Activated CD4-positive, alpha-beta T cell treated with anti-CD3 and anti-CD28 coated beads, Interleukin-2, amount 50 U/mL, for 1 hour (primary cell): ENCODE data around the gene NPIPA3.
"Not testable (repeated sequence)": the region's sequence is repeated elsewhere in the genome, so short reads cannot be mapped to it uniquely, and the experiment has no call there.

Experiments
- DNase-seq: peaks from one replicate; pipeline ENCODE4 v3.0.0-alpha.2; 2020

Gene NPIPA3

DNA sequence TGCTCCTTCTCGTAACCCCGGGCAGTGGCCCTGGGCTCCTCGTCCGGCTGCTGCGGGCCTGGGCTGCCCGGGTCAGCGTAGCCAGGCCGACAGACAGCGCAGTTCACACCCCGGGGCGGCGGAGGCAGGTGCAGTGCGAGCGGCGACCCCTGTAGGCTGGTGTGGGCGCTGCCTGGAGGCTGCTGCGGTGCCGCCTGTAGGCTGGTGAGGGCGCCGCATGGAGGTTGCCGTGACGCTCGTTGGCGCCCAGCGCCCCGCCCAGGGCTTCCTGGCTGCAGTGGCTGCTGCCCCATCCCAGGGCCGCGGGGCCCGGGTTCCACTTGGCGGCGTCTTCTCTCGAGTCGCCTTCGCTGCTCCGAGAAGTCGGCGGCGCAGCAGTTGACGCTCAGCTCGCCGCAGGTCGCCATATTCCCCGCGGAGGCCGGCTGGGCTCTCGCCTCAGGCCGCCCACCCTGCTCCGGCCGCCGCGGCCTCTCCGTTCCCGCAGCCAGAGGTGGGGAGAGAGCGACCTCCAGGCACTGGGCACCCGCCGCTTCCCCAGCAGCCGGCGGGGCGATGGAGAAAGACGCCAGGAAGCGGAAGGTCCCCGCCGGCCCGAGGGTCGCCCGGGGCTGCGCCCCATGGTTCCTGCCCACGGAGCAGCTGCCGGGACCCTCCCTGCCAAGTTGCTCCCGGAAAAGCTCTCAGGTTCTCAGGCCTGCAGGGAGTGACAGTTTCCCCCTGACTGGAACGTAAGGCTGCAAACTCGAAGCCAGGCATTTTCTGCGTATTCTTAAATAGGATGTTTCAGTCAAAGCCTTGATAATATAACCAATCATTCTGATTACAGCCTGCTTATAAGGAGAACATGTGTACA is 39.3 kb downstream of the NPIPA3 start, which contains the start of gene NPIPA2:
Gene NPIPA2 (plus strand): TSS at position 261 of the 856 bp plus-strand sequence. CDS start 5,533 bp downstream, outside the sequence.
- DNase-seq = not testable (repeated sequence)

DNA sequence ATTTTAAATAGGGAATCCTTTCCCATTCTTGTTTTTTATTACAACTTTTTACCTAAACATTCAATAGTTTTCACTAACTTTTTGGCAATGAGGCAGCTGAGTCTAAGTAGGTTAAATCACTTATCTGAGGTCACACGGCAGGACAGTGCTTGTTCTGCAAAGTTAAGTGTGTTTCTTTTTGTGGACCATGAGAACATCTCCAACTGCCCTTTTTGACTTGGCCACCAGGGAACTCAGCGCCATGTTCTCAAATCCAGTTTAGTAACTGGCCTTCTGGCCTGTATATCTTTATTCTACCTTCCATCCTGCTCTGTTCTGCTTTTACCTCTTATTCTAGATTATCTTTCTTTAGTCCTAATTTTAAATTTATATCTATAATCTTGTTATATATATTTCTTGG is 70.4 kb downstream of the NPIPA3 start:
- not testable (repeated sequence) for DNase-seq

GRCh38 chr16:14775624-14776023 is 72.4 kb downstream of the NPIPA3 start:
- not testable (repeated sequence) for DNase-seq
